Neuron (in vitro differentiated cells): ENCODE data around the gene KPNA4.
A peak's percentile ranks its signal among the peaks of the same experiment; 100 is the strongest.
"Not testable (repeated sequence)": the region's sequence is repeated elsewhere in the genome, so short reads cannot be mapped to it uniquely, and the experiment has no call there.

ENCODE experiments used
- H2AFZ ChIP-seq: one replicate; pipeline ENCODE4 v1.6.1; 2013; ENCODE audit warnings: low read depth, mild to moderate bottlenecking, inconsistent platforms, low read length, moderate library complexity
- H3K27me3 ChIP-seq: one replicate; pipeline ENCODE4 v1.6.1; 2013; ENCODE audit warnings: low read length; ENCODE audit not compliant: insufficient read depth
- H3K36me3 ChIP-seq: one replicate; pipeline ENCODE4 v1.6.1; 2013; ENCODE audit warnings: low read length; ENCODE audit not compliant: insufficient read depth
- H3K4me1 ChIP-seq: one replicate; pipeline ENCODE4 v1.6.1; 2013; ENCODE audit warnings: low read length; ENCODE audit not compliant: insufficient read depth
- H3K4me3 ChIP-seq: 2 replicates; pipeline ENCODE4 v1.5.1; 2013; ENCODE audit warnings: mild to moderate bottlenecking, low read length, moderate library complexity
- H3K9me3 ChIP-seq: one replicate; pipeline ENCODE4 v1.6.1; 2013; ENCODE audit warnings: low read length

KPNA4 gene

DNA sequence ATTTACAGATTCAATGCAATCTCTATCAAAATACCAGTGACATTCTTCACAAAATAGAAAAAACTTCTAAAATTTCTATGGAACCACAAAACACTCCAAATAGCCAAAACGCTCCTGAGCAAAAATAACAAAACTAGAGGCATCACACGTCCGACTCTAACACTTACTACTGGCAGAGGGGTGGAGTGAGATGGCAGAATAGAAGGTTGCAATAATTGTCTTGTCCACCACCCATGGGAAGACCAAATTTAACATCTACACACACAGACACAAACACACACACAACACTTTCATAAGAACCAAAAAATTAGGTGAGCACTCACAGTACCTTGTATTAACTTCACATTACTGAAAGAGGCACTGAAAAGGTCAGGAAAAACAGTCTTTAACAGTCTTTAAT lies 21.3 kb upstream of the KPNA4 start:
- no peak overlapping the region for H3K4me3 ChIP-seq
- no peaks in the 10 kb centered on the region for H3K9me3 ChIP-seq
- no peaks in the 10 kb centered on the region for H3K4me1 ChIP-seq
- H3K36me3 ChIP-seq, result no peaks in the 10 kb centered on the region
- no peaks in the 10 kb centered on the region for H3K27me3 ChIP-seq
- H2AFZ ChIP-seq, result no peak overlapping the region

- no peak overlapping the region for H2AFZ ChIP-seq
- H3K9me3 ChIP-seq, result peaks cover 4% of the 10 kb centered on the region
- H3K36me3 ChIP-seq, result no peaks in the 10 kb centered on the region
- no peak overlapping the region for H3K4me3 ChIP-seq
- H3K27me3 ChIP-seq, result no peaks in the 10 kb centered on the region
- H3K4me1 ChIP-seq, result no peaks in the 10 kb centered on the region
These were observed 18.1 kb upstream of the KPNA4 start for GRCh38 chr3:160583451-160583850.

- Histone ChIP-seq H3K36me3 (no peaks in the 10 kb centered on the region), H3K4me3 (no peak overlapping the region), H3K27me3 (no peaks in the 10 kb centered on the region), H3K9me3 (peaks cover 4% of the 10 kb centered on the region), H3K4me1 (no peaks in the 10 kb centered on the region), H2AFZ (no peak overlapping the region)
These were observed 15.6 kb upstream of the KPNA4 start for GRCh38 chr3:160580938-160581337.

DNA sequence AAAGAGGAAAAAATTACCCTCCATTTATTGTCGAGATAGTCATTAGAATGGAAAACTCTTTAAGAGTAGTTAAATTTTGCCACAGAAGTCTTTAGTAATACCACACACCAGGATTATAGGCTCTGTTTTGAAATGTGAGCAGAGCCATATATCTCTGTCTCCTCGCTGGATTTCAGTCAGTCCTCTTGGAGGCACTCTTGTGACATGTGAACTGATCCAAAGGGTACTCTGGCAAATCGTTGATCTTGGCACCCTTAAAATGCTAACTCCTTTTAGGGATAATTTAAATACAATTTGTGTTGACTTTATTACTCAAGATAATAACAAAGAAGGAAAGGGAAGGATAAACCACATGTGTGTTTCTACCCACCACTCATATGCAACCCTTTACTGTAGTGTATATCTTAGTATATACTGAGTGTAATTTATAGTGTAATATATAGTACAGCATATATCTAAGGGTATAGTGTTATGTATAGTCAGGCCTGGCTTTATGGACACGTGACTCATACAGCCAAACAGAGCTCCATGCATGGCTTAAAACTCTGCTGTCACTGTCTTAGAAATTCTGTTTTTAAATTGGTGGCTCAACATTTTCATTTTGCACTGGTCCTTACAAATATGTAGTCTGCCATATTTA lies 12.3 kb upstream of the KPNA4 start:
- H3K4me3 ChIP-seq, result no peak overlapping the region
- H3K36me3 ChIP-seq, result no peaks in the 10 kb centered on the region
- H3K27me3 ChIP-seq, result no peaks in the 10 kb centered on the region
- H3K9me3 ChIP-seq, result peaks cover 4% of the 10 kb centered on the region
- H2AFZ ChIP-seq, result no peak overlapping the region
- no peaks in the 10 kb centered on the region for H3K4me1 ChIP-seq

DNA sequence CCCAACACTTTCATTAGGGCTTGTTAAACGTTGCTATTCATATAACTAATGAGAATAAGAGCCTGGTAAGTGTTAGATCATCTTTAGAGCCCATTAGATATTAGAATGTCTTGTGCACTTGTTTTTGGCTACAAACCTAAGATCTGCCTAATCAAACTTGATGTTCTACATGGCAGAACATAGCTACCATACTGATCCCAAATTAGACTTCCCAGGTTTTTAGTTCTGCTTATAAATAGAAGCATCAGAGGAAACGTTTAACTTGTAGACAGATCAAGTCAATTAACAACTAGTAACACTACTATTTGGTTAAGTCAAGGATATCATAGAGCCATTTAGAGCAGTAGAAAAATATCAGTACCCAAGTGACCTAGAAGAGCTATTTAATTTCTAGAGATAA lies 11.7 kb upstream of the KPNA4 start:
- no peak overlapping the region for H3K4me3 ChIP-seq
- peaks cover 4% of the 10 kb centered on the region for H3K9me3 ChIP-seq
- no peaks in the 10 kb centered on the region for H3K27me3 ChIP-seq
- H3K36me3 ChIP-seq, result no peaks in the 10 kb centered on the region
- H2AFZ ChIP-seq, result no peak overlapping the region
- no peaks in the 10 kb centered on the region for H3K4me1 ChIP-seq

- Histone ChIP-seq H3K36me3 (no peaks in the 10 kb centered on the region), H3K9me3 (peaks cover 4% of the 10 kb centered on the region)
These were observed 11.2 kb upstream of the KPNA4 start for GRCh38 chr3:160576621-160577020.

GRCh38 chr3:160575589-160575988 lies 10.2 kb upstream of the KPNA4 start:
- Histone ChIP-seq H3K4me3 (no peak overlapping the region), H3K36me3 (no peaks in the 10 kb centered on the region), H3K27me3 (no peaks in the 10 kb centered on the region), H2AFZ (no peak overlapping the region), H3K9me3 (no peaks in the 10 kb centered on the region), H3K4me1 (no peaks in the 10 kb centered on the region)

More at GRCh38 chr3:160576621-160577020, 11.2 kb upstream of the KPNA4 start:
- no peaks in the 10 kb centered on the region for H3K27me3 ChIP-seq
- no peaks in the 10 kb centered on the region for H3K4me1 ChIP-seq
- no peak overlapping the region for H2AFZ ChIP-seq
- H3K4me3 ChIP-seq, result no peak overlapping the region

DNA sequence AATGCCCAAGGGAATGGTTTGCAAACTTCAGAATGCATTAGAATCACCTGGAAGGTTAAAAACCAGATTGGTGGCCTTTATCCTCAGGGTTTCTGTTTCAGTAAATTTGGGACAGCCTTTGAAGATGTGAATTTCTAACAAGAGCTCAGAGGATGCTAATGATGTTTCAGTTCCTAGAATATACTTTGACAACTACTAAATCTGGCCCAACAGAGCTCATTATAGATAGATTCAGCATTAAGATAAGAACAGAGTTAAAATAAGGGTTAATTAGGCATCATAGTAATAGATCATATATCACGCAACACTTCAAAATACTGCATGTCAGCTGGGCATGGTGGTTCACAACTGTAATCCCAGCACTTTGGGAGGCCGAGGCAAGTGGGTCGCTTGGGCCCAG lies 9.3 kb upstream of the KPNA4 start:
- Histone ChIP-seq H3K9me3 (no peaks in the 10 kb centered on the region), H3K36me3 (no peaks in the 10 kb centered on the region), H3K4me1 (no peaks in the 10 kb centered on the region), H2AFZ (no peak overlapping the region), H3K4me3 (no peak overlapping the region), H3K27me3 (no peaks in the 10 kb centered on the region)

DNA sequence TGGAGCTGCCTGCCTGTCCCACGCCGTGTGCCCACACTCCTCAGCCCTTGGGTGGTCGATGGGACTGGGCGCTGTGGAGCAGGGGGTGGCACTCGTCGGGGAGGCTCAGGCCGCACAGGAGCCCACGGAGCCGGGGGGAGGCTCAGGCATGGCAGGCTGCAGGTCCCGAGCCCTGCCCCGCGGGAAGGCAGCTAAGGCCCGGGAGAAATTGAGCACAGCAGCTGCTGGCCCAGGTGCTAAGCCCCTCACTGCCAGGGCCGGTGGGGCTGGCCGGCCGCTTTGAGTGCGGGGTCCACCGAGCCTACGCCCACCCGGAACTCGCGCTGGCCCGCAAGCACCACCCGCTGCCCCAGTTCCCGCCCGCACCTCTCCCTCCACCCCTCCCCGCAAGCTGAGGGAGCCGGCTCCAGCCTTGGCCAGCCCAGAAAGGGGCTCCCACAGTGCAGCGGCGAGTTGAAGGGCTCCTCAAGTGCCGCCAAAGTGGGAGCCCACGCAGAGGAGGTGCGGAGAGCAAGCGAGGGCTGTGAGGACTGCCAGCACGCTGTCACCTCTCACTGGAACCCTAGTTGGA lies 8.7 kb upstream of the KPNA4 start:
- not testable (repeated sequence) for H3K4me1 ChIP-seq, H3K36me3 ChIP-seq, H3K4me3 ChIP-seq, H2AFZ ChIP-seq, H3K9me3 ChIP-seq, H3K27me3 ChIP-seq

DNA sequence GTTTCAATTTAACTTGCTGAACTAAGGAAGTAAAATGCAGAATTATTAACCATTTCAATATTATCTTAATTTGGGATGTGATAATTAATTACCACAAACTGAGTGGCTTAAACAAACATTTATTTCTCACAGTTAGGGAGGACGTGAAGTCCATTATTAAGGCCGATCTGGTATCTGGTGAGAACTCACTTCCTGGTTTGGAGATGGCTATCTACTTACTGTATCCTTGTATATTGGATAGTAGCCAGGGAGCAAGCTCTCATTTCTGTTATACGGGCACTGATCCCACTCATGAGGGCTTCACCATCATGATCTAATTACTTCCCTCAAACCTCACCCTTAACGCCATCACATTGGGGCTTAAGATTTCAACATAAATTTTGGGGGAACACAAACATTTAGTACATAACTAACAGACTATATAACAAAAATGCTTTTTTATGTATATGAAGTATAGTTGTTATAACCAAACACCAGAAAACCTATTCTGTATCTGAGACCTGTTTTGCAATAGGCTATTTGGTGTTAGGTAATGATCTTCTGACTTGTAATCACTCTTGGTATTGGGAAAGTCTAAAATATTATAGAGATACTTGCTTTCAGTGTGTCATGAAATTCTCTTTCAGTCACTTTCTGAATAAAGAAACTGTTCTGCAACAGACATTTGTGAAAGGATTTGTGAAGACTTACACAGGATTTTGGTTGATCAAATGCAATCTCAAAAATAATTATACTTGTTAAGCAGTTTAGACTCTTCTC lies 4.7 kb upstream of the KPNA4 start:
- no peak overlapping the region for H3K4me3 ChIP-seq
- H2AFZ ChIP-seq, result no peak overlapping the region
- H3K4me1 ChIP-seq, result peaks cover 7% of the 10 kb centered on the region
- no peaks in the 10 kb centered on the region for H3K27me3 ChIP-seq
- H3K9me3 ChIP-seq, result peaks cover 6% of the 10 kb centered on the region
- H3K36me3 ChIP-seq, result peaks cover 8% of the 10 kb centered on the region

DNA sequence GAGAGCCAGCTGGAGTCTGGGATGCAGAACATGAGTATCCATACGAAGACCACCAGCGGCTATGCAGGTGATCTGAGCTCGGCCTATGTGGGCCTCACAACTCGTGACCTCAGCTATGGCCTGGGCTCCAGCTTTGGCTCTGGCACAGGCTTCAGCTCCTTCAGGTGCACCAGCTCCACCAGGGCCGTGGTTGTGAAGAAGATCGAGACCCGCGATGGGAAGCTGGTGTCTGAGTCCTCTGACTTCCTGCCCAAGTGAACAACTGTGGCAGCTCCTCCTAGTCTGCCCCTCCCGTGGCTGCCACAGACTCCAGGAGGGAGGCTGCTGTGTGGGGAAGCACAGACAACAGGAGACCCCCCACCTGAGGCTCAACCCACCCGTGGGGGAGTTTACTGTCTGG lies 3.6 kb upstream of the KPNA4 start:
- Histone ChIP-seq H3K4me1 (peaks cover 8% of the 10 kb centered on the region), H3K4me3 (no peak overlapping the region), H3K9me3 (peaks cover 6% of the 10 kb centered on the region), H2AFZ (no peak overlapping the region), H3K36me3 (peaks cover 8% of the 10 kb centered on the region), H3K27me3 (no peaks in the 10 kb centered on the region)

DNA sequence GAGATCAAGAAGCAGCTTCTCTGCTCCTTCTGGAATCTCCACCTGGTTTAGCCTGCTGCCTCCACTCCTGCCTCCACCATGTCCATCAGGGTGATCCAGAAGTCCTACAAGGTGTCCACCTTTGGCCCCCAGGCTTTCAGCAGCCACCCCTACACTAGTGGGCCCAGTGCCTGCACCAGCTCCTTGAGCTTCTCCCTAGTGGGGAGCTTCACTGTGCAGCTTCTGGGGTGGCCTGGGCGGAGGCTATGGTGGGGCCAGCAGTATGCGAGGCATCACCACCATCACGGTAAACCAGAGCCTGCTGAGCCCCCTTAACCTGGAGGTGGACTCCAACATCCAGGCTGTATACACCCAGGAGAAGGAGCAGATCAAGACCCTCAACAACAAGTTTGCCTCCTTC lies 2.4 kb upstream of the KPNA4 start:
- Histone ChIP-seq H2AFZ (no peak overlapping the region), H3K4me3 (no peak overlapping the region), H3K36me3 (peaks cover 15% of the 10 kb centered on the region), H3K4me1 (peaks cover 13% of the 10 kb centered on the region), H3K27me3 (no peaks in the 10 kb centered on the region), H3K9me3 (peaks cover 13% of the 10 kb centered on the region)

- H3K36me3 ChIP-seq, result peaks cover 15% of the 10 kb centered on the region
- peaks cover 13% of the 10 kb centered on the region for H3K9me3 ChIP-seq
- H3K27me3 ChIP-seq, result no peaks in the 10 kb centered on the region
- peak overlapping the region; percentile 88 for H2AFZ ChIP-seq
- H3K4me3 ChIP-seq, result peak overlapping the region; percentile 85
- H3K4me1 ChIP-seq, result peaks cover 13% of the 10 kb centered on the region
These were observed 1.1 kb upstream of the KPNA4 start for GRCh38 chr3:160566499-160566898.
